Activated CD4-positive, alpha-beta T cell treated with anti-CD3 and anti-CD28 coated beads, Interleukin-2, amount 10 ng/mL, durations not matched to agents 24 days and 14 days (primary cell): ENCODE data around the gene ATCAY. TPM values are rescaled to one million over a fixed set of nuclear protein-coding genes. Genes with fewer than 3 reads are reported as not detected.
"Not testable (repeated sequence)": the region's sequence is repeated elsewhere in the genome, so short reads cannot be mapped to it uniquely, and the experiment has no call there.

ENCODE experiments used
- DNase-seq: peaks from one replicate; pipeline ENCODE4 v3.0.0; 2022
- H3K27ac Mint-ChIP-seq: one replicate; pipeline ENCODE4 v1.8.0; 2022; ENCODE audit warnings: mild to moderate bottlenecking, mixed read lengths
- H3K27me3 Mint-ChIP-seq: one replicate; pipeline ENCODE4 v1.8.0; 2022; ENCODE audit warnings: mixed read lengths
- H3K36me3 Mint-ChIP-seq: one replicate; pipeline ENCODE4 v1.8.0; 2022; ENCODE audit warnings: low read depth, mild to moderate bottlenecking, mixed read lengths
- H3K4me1 Mint-ChIP-seq: one replicate; pipeline ENCODE4 v1.8.0; 2021; ENCODE audit warnings: mixed read lengths
- H3K4me3 Mint-ChIP-seq: one replicate; pipeline ENCODE4 v1.8.0; 2022; ENCODE audit warnings: mild to moderate bottlenecking, moderate library complexity, mixed read lengths
- H3K9me3 Mint-ChIP-seq: one replicate; pipeline ENCODE4 v1.8.0; 2021; ENCODE audit warnings: mixed read lengths
- intact Hi-C: fragments of 100-400 bp; cut with micrococcal nuclease; formaldehyde crosslinking; loops from one replicate; pipeline ENCODE4 v1.15.1; 2023
- total RNA-seq: library from RNA; stranded (reverse); gene quantifications from 2 replicates; pipeline ENCODE4 v1.2.3, GENCODE V29; 2022

Gene ATCAY
- total RNA-seq, 1 donor from 2014 or later = not detected

DNA sequence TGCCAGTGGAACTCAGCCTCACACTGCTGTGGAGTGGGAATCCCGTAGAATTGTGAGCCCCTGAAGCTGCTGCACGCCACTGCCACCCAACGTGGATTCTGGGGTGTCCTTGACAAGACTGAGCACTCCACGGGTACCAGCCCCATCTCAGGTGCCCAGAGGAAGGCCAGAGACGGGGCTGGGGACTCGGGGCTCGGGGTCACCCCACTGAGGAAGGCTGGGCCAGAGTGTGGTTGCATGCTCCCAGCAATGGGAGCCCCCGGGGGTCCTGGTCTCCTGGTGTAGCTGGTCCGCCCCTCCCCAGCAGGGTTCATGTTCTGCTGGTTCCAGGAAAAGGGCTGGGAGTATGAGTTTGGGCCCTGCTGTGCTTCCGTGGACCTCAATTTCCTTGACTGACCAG lies 75.2 kb downstream of the ATCAY start:
- Mint-ChIP-seq H3K36me3 (peaks cover 5% of the 10 kb centered on the region), H3K27ac (no peak overlapping the region), H3K9me3 (no peaks in the 10 kb centered on the region), H3K27me3 (peaks cover 2% of the 10 kb centered on the region), H3K4me3 (no peak overlapping the region), H3K4me1 (no peaks in the 10 kb centered on the region)
- no peak for DNase-seq
- intact Hi-C loops = no loop called here

DNA sequence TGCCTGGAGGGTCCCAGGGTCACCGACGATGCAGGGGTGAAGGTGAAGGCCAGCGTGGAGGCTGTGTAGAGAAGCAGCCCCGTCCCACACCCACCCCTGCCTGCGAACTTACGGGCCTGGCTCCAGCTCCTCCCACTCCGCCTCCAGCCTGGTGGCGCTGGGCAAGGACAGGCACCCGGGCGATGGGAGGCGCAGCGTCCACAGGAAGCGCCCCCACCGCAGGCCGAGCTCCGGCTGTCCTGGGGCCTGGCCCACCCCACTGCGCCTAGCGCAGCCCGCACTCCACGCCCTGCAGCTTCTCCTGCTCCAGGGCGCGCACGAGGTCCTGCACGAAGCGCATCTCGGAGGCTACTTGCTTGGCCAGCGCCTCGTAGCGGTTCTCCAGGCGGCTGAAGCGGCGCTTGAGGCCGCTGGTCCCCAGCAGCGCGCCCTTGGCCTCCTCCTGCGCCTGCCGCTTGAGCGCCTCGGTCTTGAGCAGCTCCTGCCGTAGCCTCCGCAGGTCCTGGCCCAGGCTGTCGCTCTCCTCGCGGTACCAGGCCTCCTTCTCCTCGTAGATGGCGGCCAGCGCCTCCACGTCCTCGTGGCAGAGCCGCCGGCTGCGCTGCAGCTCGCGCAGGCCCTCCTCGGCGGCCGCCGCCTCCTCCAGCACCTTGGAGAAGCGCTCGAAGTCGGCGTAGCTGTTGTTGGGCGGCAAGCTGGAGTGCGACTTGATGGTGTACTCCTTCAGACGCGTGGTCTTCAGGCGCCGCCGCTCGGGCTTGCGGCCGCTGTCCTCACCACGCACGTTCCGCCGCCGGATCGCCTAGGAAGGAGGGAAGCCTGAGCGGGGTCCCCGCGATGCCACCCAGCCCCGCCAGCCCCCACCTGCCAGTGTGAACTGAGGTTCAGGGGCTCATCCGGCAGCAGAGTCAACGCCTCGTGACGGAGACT lies 78.6 kb downstream of the ATCAY start:
- Mint-ChIP-seq H3K9me3 (no peaks in the 10 kb centered on the region), H3K27ac (no peak overlapping the region), H3K4me3 (no peak overlapping the region), H3K4me1 (no peaks in the 10 kb centered on the region), H3K27me3 (no peaks in the 10 kb centered on the region), H3K36me3 (peaks cover 14% of the 10 kb centered on the region)
- intact Hi-C loops = no loop called here
- DNase-seq = no peak

DNA sequence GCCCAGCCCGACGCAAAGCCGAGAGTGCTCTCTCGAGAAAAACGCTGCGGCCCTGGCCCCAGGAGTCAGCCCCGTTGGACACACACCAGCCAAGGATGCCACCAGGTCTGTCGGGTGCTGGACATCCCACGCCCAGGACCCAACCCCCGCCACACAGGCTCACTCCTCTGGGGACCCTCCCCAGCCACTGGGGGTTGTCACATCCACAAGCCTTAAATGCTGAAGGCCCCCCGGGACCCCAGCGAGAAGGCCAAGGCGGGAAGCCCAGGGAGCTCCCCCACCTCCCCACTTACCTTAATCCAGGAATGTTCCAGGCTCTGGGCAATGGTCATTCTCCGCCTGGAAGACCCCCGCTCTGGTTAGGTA lies 79.3 kb downstream of the ATCAY start:
- no peak overlapping the region for H3K27ac Mint-ChIP-seq
- no peaks in the 10 kb centered on the region for H3K9me3 Mint-ChIP-seq

DNA sequence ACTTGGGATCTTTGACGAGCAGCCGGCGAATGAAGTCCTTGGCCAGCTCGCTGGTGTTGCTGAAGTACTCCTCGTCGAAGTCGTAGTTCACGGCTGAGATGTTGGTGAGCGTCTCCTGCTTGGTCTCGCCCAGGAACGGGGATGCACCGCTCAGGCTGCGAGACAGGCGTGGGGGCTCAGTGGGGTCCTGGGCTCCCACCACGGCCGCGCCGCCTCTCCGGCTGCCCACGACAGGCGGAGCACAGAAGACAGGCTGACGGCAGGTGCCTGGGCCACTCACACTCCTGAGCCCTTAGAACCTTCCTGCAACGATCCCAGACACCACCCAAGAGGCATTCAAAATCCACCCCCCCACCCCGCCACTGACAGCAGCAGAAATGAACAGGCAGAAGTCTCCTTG lies 80.5 kb downstream of the ATCAY start:
- peaks cover 24% of the 10 kb centered on the region for H3K36me3 Mint-ChIP-seq
- H3K9me3 Mint-ChIP-seq = no peaks in the 10 kb centered on the region
- no peaks in the 10 kb centered on the region for H3K27me3 Mint-ChIP-seq
- H3K4me3 Mint-ChIP-seq = no peak overlapping the region
- DNase-seq = no peak
- H3K4me1 Mint-ChIP-seq = no peaks in the 10 kb centered on the region
- intact Hi-C loops = no loop called here
- no peak overlapping the region for H3K27ac Mint-ChIP-seq

More for the DNA sequence above, 79.3 kb downstream of the ATCAY start:
- peaks cover 17% of the 10 kb centered on the region for H3K36me3 Mint-ChIP-seq
- no peaks in the 10 kb centered on the region for H3K27me3 Mint-ChIP-seq
- H3K4me3 Mint-ChIP-seq = no peak overlapping the region
- no peaks in the 10 kb centered on the region for H3K4me1 Mint-ChIP-seq
- no peak for DNase-seq
- intact Hi-C loops = no loop called here

- H3K4me1 Mint-ChIP-seq = no peaks in the 10 kb centered on the region
- intact Hi-C loops = no loop called here
Measured at GRCh38 chr19:3963458-3964255, 83.2 kb downstream of the ATCAY start.

DNA sequence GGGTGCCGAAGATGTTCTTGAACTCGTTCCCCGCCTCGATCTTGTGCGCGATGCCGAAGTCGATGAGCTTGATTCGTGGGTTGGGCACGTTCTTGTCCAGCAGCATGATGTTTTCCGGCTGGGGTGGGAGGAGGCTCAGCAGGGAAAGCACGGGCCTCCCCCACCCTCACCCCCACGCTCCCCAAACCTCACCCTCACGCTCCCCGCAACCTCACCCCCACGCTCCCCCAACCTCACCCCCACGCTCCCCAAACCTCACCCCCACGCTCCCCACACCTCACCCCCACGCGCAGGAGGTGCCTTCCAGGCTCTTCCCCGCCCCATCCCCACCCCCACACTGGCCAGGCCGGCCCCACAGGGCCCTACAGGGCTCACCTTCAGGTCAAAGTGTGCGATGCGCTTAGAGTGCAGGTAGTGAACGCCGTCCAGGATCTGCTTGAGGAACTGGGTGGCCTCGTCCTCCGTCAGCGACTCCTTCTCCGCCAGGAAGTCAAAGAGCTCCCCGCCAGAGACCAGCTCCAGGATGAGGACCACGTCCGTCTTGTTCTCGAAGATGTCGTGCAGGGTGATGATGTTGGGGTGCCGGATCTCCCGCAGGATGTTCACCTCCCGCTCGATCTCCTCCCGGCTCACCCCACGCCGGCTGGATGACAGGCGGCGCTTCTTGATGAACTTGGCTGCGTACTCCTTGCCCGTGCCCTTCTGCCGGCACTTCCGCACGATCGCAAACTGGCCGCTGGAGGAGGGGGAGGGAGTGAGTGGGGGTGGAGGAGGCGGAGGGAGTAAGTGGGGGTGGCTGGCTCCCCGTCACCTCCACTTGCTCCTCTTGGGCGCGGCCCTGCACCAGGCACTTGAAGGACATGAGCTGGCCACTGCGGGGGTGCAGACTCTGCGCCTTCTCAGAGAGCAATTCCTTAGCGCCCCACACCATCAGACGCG lies 84.0 kb downstream of the ATCAY start:
- no peaks in the 10 kb centered on the region for H3K9me3 Mint-ChIP-seq
- H3K27ac Mint-ChIP-seq = no peak overlapping the region
- no peak overlapping the region for H3K4me3 Mint-ChIP-seq
- H3K27me3 Mint-ChIP-seq = no peaks in the 10 kb centered on the region
- intact Hi-C loops = no loop called here
- peaks cover 6% of the 10 kb centered on the region for H3K4me1 Mint-ChIP-seq
- H3K36me3 Mint-ChIP-seq = peaks cover 33% of the 10 kb centered on the region
- no peak for DNase-seq

More at GRCh38 chr19:3963458-3964255, 83.2 kb downstream of the ATCAY start:
- H3K27ac Mint-ChIP-seq = no peak overlapping the region
- H3K9me3 Mint-ChIP-seq = no peaks in the 10 kb centered on the region
- peaks cover 26% of the 10 kb centered on the region for H3K36me3 Mint-ChIP-seq
- H3K4me3 Mint-ChIP-seq = no peak overlapping the region
- DNase-seq = no peak
- no peaks in the 10 kb centered on the region for H3K27me3 Mint-ChIP-seq

DNA sequence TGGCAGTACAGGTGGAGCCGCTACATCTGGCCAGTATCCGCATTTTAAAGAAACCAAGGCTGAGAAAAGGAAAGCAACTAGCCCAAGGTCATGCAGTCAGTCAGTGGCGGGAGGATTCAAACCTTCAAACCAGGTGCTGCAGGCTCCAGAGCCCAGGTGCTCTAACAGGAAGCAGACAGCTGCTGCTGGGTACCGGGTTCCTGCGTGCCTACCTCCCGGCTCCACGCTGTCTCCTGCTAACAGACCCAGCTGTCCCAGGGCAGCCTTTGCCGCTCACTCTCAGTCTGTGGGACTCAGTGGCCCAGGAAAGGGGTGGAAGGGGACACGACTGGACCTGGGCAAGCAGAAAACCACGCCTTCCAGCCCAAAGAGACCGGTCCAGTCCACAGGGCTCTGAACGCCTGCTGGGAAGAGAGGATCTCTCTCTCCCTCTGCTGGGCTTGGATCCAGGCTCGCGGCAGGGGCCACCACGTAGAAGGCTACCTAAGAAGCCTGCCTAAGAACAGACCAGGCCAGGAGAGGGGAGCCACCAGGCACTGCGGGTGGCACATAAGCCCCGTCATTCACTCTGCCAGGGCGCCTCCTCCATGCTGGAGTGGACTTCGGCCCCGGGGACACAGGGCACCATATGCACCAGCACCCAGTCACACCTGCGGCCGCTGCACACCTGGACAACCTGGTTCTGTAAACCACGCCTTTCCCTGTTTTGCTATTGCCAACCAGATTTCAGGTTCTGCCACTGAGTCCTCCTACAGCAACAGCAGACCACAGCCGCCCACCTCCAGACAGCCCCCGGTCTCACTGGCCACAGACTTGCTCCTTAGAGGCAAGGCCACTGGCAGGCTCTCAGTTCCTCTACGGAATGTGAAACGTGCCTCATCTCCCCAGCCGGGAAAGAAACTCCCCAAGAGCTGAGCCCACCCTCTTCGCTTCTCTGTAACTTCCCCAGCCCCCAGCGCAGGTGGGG lies 85.8 kb downstream of the ATCAY start:
- Mint-ChIP-seq H3K27ac (no peak overlapping the region), H3K27me3 (no peaks in the 10 kb centered on the region), H3K4me1 (peaks cover 19% of the 10 kb centered on the region), H3K9me3 (no peaks in the 10 kb centered on the region), H3K36me3 (peaks cover 37% of the 10 kb centered on the region), H3K4me3 (no peak overlapping the region)
- DNase-seq = no peak
- intact Hi-C loops = no loop called here

DNA sequence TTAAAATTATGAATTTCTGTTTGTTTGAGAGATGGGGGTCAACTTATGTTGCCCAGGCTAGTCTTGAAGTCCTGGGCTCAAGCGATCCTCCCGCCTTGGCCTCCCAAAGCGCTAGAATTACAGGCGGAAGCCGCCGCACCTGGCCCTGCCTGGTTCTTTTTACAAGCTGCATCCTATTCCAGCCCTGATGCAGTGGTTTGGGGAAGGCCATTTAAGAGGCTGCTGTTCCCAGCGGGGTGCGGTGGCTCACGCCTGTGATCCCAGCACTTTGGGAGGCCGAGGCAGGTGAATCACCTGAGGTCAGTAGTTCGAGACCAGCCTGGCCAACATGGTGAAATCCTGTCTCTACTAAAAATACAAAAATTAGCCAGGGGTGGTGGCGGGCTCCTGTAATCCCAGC lies 87.5 kb downstream of the ATCAY start:
- Mint-ChIP-seq H3K36me3 (peaks cover 35% of the 10 kb centered on the region), H3K4me1 (peaks cover 20% of the 10 kb centered on the region)
- intact Hi-C loops, H3K27me3 Mint-ChIP-seq, DNase-seq, H3K9me3 Mint-ChIP-seq, H3K4me3 Mint-ChIP-seq, H3K27ac Mint-ChIP-seq: not testable (repeated sequence)

GRCh38 chr19:3968556-3969434 lies 88.3 kb downstream of the ATCAY start:
- Mint-ChIP-seq H3K36me3 (peaks cover 30% of the 10 kb centered on the region), H3K27ac (no peak overlapping the region), H3K4me1 (peaks cover 20% of the 10 kb centered on the region), H3K27me3 (no peaks in the 10 kb centered on the region), H3K4me3 (peak overlapping the region; percentile 94), H3K9me3 (no peaks in the 10 kb centered on the region)
- intact Hi-C loops = no loop called here
- peak; percentile 60 for DNase-seq

DNA sequence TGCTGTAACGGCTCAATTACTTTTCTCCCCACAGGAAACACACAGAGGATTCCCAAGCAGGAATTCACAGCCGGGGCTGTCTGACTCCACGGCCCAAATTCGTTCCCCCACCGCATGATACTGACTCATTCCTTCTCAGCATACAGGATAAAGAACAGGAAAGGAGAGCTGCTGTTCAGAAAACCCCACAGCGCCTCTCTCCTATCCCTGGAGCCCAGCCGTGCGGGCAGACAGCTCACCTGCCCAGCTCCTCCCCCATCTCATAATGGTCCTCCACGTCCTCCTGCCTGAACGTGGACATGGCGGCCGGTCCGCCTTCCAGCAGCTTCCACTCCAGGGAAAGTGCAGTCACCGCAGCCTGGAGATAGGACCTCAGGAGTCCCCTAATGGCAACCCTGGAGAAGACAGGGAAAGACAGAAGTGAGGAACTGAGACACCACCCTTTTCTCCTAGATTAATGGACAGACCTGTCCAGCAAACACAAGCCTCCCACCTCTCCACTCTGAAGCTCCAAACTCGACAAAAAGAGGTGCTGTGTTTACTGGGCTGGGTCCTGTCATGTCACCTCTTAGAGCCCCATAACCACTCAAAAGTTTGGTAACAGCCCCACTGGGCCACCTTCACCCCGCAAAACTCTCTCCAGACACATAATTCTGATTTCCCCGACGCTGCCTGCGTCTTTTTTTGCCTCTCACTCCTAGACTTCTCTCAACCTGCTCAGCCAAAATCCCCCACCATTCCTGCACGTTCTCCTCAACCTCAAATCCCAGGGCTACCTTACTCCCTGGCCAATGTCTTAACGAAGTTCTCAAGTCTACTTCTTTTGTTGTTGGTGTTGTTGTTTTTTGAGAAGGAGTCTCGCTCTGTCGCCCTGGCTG lies 89.2 kb downstream of the ATCAY start:
- H3K27me3 Mint-ChIP-seq = no peaks in the 10 kb centered on the region
- intact Hi-C loops = loop anchor here (2.0 kb wide), 1 partner anchor 15 kb away; the partner anchor contains the start of gene EEF2
- peak overlapping the region; percentile 94 for H3K4me3 Mint-ChIP-seq
- peaks cover 27% of the 10 kb centered on the region for H3K36me3 Mint-ChIP-seq
- no peaks in the 10 kb centered on the region for H3K9me3 Mint-ChIP-seq
- H3K4me1 Mint-ChIP-seq = peaks cover 20% of the 10 kb centered on the region
- DNase-seq = peak; percentile 59
- H3K27ac Mint-ChIP-seq = peak overlapping the region; percentile 83

- H3K27me3 Mint-ChIP-seq = no peaks in the 10 kb centered on the region
- intact Hi-C loops = loop anchor here (2.0 kb wide), 1 partner anchor 14 kb away; the partner anchor contains the start of gene EEF2
- peak overlapping the region; percentile 94 for H3K4me3 Mint-ChIP-seq
- DNase-seq = no peak
- H3K9me3 Mint-ChIP-seq = no peaks in the 10 kb centered on the region
- peaks cover 20% of the 10 kb centered on the region for H3K4me1 Mint-ChIP-seq
- peak overlapping the region; percentile 83 for H3K27ac Mint-ChIP-seq
- H3K36me3 Mint-ChIP-seq = peaks cover 22% of the 10 kb centered on the region
Measured at GRCh38 chr19:3970313-3970807, 89.9 kb downstream of the ATCAY start.
